CD4-positive, alpha-beta T cell treated with Interleukin-17A for 1 hour (primary cell): ENCODE results near the gene MYRIP.
"Not testable (repeated sequence)": the region's sequence is repeated elsewhere in the genome, so short reads cannot be mapped to it uniquely, and the experiment has no call there.

ENCODE experiments used
- DNase-seq: peaks from one replicate; pipeline ENCODE4 v3.0.0-alpha.2; 2020

MYRIP gene

DNA sequence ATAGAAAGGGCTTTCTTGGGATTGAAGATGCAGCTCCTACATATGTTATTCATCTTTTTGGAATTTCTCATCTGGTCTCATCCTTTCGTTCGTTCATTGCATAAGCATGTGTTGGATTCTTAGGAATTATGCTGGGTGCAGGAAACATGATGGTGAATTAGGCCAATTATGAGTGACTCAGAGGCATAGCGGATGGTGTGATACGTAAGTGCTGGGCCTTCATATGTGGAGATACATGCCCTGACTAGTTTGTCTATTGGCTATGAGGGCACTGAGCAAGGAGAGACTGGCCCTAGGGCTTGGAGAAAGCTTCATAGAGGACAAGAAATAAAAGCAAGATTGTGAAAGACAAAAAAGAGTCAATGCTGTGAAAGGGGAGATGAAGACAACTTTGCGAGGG, 235.1 kb downstream of the MYRIP start:
- no peak for DNase-seq

DNA sequence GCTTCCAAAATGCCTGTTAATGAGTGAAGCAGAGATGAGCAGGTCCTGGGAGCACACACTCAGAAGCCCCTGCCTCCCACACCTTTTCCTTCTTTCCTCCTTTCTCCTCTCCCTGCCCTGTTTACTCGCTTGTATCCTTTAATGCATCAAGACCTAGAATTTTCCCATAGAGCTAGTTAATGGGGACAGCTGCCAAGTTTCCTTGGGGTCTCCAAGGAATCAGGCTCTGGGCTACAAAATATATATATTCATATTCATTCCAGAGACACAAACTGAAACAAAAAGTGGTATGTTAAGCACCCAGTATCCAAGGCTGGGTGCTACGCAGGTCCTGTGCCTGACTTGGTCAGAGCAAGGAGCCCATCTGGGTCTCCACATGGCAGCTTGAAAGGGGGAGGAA, 235.6 kb downstream of the MYRIP start:
- DNase-seq = no peak

DNA sequence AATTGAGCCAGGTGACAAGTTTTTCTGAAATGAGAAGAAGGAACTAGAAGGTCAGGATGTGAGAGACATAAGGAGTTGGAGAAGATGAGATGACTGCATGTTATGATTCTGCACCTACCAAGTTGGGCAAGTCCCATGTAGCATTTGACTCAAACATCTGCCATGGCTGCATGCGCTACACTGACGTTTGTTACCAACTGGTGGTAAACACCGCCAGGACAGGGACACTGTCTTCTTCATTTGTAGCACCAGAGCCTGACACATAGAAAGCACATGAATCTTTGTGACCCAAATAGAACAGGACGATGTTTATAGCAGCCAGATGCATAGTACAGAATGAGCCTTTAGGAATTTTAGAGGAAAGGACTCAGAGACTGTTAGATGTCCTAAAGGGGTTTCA, 236.7 kb downstream of the MYRIP start:
- DNase-seq = no peak

DNA sequence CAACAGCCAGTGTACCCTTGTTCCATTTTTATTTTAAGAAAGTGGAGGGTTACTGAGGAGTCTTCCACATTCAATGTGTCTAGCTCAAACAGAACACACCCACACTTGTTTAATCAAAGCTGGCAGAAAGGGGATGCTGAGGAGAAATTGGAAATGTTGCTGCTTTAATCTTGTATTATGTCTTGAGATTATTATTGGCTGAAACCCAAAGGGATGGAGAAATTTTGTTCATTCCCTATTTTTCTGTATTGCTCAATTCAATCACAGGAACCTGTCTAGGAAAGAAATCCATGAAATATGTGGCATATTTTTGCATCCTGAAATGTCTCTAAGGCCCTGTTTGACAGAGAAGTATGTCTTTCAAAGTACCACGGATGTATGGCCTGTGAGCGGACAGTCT, 238.0 kb downstream of the MYRIP start:
- no peak for DNase-seq

DNA sequence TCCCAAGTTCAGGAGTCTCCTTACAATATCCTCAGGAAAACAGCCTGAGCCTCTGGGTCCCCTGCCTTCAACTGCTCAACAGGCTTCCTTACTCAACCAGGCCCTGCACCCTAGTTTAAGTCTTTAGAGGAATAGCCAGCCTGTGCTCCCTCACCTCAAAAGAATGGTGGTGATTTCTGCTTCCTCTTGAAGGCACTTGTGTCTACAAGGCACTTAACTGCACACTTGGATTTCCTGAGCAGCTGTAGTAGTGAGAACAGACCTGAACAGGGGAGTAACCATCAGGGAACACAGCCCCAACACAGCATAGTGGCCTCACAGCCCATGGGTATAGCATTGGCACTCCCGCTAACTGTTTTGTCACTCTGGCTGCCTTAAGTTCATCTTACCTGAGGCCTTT, 244.3 kb downstream of the MYRIP start:
- no peak for DNase-seq

DNA sequence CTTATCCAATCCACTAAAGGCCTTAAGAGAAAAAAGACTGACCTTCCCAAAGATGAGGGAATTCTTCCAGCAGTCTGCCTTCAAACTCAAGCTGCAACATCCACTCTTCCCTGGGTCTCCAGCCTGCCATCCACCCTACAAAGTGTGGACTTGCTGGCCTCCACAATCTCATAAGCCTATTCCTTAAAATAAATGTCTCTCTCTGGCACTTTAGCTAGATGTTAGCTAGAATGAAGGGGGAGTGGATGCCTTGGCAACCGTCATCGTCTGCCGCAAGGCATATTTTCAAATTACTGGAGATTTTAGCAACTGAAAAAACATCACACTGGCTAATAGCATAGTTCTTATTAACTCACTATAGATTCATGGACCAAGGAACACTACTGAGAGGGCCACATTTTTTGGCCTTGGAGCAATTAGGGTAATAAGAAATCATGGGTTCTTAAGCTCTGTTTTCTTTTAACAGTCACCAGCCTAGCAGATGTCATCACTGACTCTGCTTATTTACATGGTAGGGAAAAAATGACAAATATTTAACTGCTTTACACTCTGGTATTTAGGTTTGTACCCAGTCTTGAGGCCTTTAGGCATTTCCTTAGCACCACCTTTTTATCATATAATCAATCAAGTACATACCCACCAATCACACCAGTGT, 245.3 kb downstream of the MYRIP start:
- DNase-seq = no peak

DNA sequence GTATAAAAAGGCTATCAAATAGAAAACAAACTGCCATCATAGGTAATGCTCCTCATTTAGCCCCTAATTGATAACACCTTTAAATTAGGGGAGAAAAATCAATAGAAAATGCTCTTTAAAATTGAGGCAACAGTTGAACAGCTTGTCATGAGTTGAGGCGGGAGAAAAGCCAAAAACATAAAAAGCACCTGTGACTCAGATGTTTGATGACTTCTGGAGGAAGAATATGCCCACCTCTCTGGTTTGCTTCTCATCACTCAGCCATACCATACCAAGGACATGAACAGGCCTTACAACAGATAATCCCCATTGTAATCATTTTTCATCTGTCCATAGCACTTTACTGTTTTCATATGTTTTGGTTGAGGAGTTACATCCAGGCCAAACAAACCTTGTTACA, 246.0 kb downstream of the MYRIP start:
- no peak for DNase-seq

DNA sequence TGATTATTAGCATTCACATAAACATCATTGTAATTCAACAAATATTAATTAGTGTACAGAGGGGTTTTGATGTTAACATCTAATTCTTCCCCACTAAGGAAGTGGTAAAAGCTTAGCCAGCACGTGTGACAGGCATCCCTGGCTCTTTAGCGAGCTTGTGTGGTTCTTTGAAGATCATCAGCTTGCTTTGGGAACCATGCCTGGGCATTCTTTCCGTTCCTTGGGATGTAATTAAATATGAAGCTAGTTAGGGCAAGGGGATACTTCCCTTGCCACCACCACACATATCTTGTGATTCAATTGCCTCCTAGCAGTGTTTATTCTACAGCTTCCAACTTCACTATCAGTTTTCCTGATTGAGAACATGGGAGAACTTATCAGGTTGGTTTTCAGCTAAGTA, 246.5 kb downstream of the MYRIP start:
- no peak for DNase-seq

DNA sequence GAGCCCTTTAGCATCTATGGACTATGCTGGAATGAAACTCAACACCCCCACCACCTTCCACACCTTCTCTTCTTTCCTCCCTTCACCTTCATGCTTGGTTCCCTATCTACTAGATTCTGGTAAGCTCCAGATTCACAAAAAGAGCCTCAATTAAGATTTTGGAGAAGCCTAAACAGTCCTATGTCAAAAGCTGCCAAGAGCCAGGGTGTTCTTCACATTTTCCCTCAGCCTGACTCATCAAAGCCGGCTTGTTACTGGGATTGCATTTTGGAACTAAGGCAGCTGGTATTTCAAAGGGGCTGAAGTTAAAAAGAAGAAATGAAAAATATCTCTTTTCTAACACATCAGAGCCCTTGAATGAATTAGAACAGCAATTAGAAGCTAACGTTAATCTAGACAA, 247.7 kb downstream of the MYRIP start:
- DNase-seq = no peak

DNA sequence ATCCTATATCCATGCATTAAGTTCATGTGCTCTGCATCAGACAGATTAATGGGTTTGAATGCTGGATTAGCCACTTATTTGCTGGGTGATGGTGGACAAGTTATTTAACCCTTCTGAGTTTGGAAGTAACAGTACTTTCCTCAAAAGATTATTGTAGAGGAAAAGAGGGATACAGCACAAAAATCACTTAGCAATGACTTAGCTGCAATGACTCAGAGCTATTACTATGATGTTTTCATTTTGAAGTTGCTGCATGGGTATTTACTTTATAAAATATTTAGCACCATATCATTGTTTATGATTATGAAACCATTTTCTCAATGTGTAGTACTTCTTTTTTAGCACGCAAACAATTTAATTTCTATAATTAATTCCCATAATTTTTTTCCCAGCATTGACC, 248.4 kb downstream of the MYRIP start:
- DNase-seq = no peak

DNA sequence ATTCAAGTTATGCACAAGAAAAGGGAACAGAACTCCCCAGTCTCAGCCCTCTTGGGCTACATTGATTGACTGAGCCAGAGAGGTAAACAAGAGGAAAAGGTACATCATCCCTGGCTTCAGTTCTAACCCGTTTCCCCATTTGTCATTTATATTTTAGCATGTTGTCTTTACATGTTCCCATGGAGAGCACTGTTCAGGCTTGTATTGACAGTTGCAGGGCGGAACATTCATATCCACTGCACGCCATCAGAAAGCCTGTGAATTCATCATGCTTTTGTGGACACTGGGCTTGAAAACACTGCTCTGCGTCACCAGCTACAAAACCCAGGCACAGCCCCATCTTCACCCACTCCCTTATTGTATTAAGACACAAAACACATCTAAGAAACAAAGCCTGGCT, 259.2 kb downstream of the MYRIP start:
- no peak for DNase-seq

DNA sequence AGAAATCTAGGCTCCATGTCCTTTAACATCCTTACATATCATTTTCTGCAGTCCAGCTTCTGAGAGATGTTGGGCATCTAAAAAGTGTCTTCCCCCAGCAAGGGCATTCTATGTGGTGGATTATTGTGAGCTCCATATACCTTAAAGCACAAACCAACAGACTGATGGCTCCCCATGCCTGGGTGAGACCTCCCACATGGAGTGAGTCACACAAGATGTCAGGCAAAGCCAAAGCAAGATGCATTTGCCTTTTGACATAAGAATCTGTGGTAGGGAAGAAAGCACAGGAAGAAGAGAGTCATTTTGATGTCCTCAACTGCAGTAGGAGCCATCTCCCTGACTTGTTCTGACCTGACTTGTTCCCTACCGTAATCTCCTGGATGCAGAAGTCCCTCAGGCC, 261.4 kb downstream of the MYRIP start:
- DNase-seq = no peak

DNA sequence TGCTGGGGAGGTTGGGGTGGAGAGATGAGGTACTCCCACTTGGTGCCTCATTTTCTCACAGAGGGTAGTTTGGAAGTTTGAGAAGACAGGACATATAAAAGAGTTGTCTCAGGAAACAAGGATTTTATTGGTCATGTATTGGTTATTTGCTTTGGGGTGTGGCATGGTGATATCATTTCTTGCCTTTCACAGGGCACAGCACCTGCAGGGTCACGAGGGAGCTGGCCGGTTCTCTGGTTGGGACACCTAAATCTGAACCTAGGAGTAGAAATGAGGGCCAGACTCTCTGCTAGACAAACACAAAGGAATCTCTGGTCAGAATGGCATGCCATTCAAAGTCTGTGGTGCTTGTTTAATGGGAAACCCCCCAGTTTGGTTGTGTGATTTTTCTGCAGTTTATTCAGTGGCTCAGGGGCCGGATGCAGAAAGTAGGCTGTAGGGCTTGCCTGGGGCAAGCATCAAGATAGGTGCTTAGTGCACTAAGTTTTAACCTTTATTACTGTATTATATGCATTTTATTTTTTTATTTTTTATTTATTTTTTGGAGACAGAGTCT, 262.4 kb downstream of the MYRIP start:
- DNase-seq = no peak

DNA sequence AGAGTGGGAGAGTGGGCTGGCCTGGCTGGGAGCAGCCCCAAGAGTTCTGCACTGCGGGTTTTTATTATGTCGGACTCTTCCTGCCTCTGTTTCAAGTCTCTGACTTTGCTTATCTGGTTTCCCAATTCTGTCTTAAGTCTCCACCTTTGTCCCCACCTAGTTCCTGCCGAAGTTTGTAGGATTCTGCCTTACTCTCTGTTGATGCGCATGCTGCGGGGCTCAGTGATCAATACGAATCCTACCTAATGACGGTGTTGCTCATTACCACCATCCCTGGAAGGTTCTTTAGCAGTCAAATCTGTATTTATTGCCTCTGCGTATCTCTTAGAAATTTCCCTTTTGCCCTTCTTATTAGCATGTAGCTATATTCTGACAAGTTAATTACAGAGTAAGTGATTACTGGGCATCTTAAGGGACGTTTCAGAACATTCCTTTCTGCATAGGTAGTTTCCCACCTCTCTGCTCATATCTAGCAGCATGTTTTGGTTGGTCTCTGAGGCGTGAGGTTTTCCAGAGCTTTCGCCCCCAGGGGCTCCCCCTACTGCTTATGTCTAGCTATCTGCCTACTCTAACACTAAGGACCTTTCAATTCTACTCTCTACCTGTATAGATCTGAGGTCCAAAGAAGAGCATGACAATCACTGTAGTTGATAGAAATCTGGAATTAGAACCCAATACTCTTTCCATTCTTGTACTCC, 264.1 kb downstream of the MYRIP start:
- no peak for DNase-seq

DNA sequence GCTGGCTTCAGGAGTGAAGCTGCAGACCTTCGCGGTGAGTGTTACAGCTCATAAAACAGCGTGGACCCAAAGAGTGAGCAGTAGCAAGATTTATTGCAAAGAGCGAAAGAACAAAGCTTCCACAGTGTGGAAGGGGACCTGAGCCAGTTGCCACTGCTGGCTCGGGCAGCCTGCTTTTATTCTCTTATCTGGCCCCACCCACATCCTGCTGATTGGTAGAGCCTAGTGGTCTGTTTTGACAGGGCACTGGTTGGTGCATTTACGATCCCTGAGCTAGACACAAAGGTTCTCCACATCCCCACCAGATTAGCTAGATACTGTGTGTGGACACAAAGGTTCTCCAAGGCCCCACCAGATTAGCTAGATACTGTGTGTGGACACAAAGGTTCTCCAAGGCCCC, 267.7 kb downstream of the MYRIP start:
- DNase-seq = not testable (repeated sequence)

DNA sequence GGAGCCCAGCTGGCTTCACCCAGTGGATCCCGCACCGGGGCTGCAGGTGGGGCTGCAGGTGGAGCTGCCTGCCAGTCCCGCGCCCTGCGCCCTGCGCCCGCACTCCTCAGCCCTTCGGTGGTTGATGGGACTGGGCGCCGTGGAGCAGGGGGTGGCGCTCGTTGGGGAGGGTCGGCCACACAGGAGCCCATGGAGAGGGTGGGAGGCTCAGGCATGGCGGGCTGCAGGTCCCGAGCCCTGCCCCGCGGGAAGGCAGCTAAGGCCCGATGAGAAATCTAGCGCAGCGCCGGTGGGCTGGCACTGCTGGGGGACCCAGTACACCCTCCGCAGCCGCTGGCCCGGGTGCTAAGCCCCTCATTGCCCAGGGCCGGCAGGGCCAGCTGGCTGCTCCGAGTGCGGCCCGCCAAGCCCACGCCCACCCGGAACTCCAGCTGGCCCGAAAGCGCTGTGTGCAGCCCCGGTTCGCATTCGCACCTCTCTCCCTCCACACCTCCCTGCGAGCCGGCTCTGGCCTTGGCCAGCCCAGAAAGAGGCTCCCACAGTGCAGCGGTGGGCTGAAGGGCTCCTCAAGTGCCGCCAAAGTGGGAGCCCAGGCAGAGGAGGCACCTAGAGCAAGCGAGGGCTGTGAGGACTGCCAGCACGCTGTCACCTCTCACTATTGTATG, 268.6 kb downstream of the MYRIP start:
- DNase-seq = not testable (repeated sequence)

DNA sequence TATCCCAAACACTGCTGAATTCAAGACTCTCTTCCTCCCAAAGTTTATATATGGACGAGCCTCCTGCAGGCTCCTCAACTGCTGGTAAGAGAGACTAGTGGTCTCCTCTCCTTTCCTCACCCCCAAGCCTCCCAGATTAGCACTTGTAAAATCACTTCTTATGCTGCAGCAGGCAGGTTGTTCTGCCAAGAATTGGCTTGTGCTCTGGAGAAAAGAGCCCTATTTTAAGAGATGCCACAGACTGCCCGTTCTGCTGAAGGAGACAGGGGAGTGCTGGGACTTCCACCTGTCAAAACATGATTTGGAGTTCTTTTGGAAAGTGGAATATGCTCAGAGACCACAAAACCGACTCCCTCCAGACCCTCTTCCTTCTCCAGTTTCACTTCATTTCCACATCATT, 269.2 kb downstream of the MYRIP start:
- no peak for DNase-seq

DNA sequence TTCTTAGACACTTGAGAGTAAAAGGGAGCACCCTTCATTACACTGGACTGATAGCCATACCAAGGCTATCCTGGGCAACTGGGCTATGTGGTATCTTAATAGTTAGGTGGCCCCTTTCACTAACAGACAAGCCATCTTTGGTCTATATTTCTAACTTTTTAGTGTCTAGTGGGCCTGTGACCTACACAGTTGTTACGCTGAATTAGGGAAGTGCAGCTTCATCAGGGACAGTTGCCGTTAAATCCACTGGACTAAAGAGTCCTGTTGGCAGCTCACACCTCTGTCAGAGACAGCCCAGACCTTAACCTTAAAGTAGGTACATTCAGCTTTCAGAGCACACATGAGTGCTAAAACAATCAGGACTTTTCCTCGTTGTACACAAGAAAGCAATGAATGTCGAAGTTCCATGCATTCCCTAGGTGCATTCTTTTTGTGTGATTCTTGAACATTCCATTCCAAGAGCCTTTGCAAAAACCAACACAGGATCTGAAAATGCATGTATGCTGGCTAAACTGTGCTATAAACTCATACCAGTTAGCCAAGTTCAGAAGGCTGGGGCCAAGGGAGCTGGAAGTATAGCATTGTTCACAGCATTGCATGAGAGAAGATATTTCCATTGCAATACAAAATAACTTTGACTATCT, 269.9 kb downstream of the MYRIP start:
- no peak for DNase-seq

DNA sequence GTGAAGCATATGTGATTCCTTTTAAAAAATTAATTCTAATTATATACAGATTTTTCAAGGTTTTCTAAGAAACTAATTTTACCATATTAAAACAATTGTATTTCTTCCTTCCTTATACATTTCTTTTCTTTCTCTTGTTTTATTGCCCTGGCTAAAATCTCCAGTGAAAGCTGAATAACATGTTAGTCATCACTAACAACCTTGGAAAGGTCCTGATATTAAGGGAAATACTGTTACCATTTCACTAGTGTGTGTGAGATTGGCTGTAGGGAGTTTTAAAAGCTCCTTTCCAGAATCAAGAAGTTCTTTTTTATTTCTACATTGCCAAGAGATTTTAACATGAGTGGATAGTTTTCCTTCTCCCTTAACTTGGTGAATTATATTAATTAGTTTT, 270.4 kb downstream of the MYRIP start:
- DNase-seq = no peak

DNA sequence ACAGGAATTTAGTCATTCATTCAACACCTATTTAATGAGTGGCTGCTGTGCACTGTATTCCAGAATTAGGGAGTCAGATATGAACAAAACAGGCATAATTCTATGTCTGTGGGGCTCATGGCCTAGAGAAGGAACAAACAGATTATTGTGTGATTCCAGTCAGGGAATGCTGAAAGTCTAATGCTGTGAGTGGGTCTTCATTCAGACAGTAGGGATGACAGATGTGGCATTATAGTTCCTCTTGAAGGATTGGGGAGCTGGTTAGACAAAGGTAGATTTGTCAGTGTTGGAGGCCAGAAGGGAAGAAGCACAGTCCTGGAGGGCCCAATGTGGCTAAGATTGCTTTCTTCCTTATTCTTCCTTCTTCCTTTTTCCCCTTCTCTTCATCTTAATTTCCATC, 273.7 kb downstream of the MYRIP start:
- no peak for DNase-seq

DNA sequence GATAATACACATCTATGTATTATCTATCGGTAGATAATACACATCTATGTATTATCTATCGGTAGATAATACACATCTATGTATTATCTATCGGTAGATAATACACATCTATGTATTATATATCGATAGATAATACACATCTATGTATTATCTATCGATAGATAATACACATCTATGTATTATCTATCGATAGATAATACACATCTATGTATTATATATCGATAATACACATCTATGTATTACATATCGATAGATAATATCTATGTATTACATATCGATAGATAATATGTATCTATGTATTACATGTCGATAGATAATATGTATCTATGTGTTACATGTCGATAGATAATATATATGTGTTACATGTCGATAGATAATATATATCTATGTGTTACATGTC, 275.0 kb downstream of the MYRIP start:
- not testable (repeated sequence) for DNase-seq

DNA sequence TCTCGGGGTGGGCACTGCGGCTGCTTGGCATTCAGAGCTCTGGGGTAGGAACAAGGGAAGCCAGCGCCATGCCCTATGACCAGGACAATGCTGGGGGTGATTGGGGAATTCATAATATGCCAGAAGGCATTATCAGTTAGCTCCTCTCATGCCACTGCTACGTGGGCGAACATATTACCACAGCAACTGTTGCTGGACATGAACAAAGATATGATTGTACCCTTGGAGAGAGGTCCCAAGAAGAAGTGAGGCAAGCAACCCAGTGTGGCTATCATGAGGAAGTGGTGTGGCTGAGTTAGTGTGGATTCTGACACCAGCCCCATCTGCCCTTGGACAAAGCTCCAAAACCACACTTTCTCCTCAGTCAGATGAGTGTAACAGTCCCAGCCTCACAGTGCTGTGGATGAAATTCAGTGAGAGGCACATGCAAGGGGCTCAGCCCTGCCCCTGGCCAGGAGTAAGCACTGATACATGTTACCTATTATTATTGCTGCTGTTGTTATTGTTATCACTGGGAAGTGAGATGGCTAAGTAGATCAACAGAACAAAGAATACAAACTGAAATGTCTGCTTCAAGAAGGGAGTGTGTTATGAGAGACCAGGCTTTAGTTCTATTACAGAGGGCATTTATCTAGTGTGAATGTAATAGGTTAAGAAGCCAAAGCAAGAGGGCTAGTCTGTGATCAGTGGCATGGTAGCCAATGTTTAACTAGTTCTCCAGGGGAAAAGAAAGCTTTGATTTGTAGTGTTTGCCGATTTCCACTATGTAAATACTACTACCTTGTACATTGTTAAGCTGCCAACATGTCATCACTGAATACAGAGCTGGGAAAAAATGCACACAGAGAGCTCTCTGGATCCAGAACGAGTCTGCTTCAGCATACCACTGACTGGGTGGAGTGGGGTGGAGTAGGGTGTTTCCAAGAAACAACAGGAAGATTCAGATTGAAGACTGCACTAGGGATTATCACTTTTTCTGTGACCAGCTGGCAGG, 277.8 kb downstream of the MYRIP start:
- DNase-seq = no peak
